GM10248 (cell line): Measurements from ENCODE around the gene CADPS2.

ENCODE experiments used
- CTCF ChIA-PET: fragments of 300-600 bp; sonication (Branson Sonifier 250); formaldehyde crosslinking; extraction: SDS; loops from one replicate; lab custom pipeline; 2021; ENCODE audit warnings: antibody characterized with exemption; lab: Yijun Ruan, JAX
- POLR2A ChIA-PET: fragments of 350-650 bp; sonication (Branson Sonifier 250); formaldehyde crosslinking; extraction: SDS; loops from one replicate; lab custom pipeline; 2020; ENCODE audit warnings: antibody characterized with exemption; lab: Yijun Ruan, JAX
- DNase-seq: peaks from one replicate; pipeline ENCODE4 v3.0.0; 2012; ENCODE audit errors: extremely low spot score
- TF ChIP-seq, protein P1 (sequence below): IDR thresholded peaks from 2 replicates; pipeline ENCODE4 v1.5.1; 2012; ENCODE audit warnings: mild to moderate bottlenecking, low read depth; ENCODE audit errors: extremely low read depth, missing control alignments, control extremely low read depth

CADPS2 gene

GRCh38 chr7:122329145-122329802, 557.0 kb downstream of the CADPS2 start:
- CTCF ChIA-PET = interaction anchor here (0.7 to 1.2 kb wide), 2 partner anchors 12 to 60 kb away, joined by 3 read pairs; no protein-coding TSS in a partner anchor
- TF ChIP-seq, protein P1, sequence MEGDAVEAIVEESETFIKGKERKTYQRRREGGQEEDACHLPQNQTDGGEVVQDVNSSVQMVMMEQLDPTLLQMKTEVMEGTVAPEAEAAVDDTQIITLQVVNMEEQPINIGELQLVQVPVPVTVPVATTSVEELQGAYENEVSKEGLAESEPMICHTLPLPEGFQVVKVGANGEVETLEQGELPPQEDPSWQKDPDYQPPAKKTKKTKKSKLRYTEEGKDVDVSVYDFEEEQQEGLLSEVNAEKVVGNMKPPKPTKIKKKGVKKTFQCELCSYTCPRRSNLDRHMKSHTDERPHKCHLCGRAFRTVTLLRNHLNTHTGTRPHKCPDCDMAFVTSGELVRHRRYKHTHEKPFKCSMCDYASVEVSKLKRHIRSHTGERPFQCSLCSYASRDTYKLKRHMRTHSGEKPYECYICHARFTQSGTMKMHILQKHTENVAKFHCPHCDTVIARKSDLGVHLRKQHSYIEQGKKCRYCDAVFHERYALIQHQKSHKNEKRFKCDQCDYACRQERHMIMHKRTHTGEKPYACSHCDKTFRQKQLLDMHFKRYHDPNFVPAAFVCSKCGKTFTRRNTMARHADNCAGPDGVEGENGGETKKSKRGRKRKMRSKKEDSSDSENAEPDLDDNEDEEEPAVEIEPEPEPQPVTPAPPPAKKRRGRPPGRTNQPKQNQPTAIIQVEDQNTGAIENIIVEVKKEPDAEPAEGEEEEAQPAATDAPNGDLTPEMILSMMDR = no peak
- POLR2A ChIA-PET = no interaction called here
- DNase-seq = no peak

GRCh38 chr7:122327969-122328368, 558.3 kb downstream of the CADPS2 start:
- no peak for DNase-seq
- ChIA-PET CTCF (no interaction called here), POLR2A (no interaction called here)
- TF ChIP-seq, protein P1 = no peak

DNA sequence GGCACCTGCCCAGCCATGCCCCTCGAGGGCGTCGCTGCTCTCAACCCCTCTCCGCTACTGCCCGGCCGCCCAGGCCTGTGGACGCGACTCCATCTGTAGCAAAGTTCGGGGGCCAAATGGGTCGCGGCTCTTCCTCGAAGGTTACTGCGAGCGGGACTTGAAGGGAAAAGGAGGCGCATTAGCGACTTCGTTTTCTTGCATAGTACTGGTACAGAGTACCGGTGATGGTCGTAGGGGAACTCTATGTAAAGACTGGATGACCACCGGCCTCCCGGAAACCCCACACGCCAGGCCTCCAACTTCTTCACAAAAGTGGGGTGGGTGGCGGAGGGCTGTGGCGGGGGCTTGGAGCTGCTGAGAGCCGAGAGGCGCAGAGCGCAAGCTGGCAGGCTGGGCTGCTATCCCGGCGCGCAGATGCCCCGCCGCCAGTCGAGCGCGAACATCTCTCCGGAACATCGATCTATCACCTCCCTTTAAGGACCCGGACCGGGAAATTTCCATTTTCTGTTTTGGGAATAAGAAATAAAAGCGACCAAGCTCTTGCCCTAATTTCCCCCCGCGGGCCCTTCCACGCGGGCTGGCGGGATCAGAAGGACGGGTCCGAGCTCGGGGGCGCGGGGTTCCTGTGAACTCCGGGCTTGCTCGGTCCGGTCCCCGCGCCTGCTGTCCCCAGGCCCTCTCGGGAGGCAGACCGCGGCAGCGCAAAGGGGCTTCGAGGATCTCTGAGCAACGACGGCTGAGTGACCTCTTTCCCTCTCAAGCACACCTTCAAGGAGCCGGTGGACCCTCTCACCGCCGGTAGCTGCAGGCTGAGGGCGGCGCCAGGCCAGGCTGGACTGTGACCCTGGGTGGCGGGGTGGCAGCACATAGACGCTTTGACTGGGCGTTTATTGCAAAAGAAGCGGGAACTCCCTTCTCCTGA, 569.5 kb downstream of the CADPS2 start:
- CTCF ChIA-PET = no interaction called here
- DNase-seq = no peak
- POLR2A ChIA-PET = no interaction called here
- TF ChIP-seq, protein P1 = no peak

DNA sequence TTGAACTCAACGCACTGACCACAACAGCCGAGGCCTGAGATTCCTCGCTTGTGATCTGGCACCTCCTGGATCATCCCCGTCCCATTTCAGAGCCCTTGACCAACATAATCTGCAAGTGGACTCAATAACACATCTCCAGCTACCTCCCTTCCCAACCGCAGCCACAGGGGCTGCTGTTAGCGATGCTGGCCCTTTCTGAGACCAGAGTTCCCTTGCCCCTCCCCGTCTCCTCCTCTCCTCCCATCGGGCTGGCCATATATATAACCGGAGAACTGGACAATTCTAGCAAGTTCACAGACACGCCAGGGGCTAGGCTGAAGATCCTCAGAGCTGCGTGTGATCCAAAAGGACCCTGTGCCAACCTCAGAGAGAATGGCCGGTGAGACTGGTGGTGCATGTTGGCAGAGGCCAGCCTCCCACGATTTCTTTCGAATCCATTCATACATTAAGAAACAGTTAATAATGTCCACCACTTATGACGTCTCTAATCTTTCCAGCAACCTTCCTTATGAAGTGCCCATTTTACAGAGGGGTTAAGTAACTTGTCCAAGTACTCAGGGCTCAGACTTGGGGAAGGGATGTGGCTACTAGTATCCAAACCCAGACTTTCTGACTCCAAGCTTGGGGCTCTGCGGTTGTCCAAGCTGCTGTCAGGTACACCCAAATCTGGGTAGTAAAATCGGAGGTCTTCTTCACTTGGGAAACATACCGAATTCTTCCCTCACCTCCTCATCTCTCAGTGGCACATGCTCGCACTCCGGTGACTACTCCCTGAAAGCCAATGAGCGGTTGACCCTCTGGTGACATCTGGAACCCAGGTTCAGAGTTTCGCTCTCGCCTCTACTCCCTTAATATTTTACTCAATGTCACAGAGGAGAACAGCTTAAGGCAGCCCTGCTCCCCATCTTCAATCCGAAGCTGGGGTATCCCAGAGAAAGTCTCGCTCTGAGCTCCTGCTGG, 570.5 kb downstream of the CADPS2 start:
- ChIA-PET CTCF (no interaction called here), POLR2A (no interaction called here)
- no peak for DNase-seq
- TF ChIP-seq, protein P1 = no peak

DNA sequence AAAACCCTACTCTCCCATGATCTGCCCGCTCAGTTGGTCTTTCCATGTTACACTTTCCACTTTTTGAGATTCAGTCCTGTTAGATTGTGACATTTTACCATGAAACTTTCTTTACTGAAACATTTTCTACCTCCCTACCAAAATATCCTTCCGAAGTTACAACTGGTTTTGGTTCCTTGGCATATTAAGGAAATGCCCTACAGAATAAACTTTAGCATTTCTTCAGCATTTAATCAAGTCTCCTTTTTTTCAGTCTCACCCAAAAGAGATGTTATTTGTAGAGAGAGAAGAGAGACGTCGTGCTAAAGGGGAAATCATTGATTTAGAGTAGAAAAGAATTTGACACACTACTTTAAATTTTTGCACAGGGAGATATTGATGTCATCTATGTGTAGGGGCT, 572.0 kb downstream of the CADPS2 start:
- DNase-seq = no peak
- ChIA-PET POLR2A (no interaction called here), CTCF (no interaction called here)
- TF ChIP-seq, protein P1 = no peak

- TF ChIP-seq, protein P1 = no peak
- ChIA-PET CTCF (no interaction called here), POLR2A (no interaction called here)
- no peak for DNase-seq
These were observed 573.5 kb downstream of the CADPS2 start for GRCh38 chr7:122312789-122313188.
